Activated CD8-positive, alpha-beta T cell treated with anti-CD3 and anti-CD28 coated beads for 36 hours (primary cell): Measurements from ENCODE around the gene OSBPL8. TPM values are rescaled to one million over a fixed set of nuclear protein-coding genes. Genes with fewer than 3 reads are reported as not detected.

ENCODE experiments used
- ATAC-seq: fragments of 200-7000 bp; cut with Tn5 transposase; one replicate; pipeline ENCODE4 v1.10.0; 2021; ENCODE audit warnings: mild to moderate bottlenecking, moderate library complexity
- CTCF ChIA-PET: fragments of 350-600 bp; sonication (Branson Sonifier 250); formaldehyde crosslinking; loops from one replicate; lab custom pipeline; 2021; ENCODE audit warnings: antibody characterized with exemption; lab: Charles Lee
- POLR2A ChIA-PET: fragments of 350-600 bp; sonication (Branson Sonifier 250); formaldehyde crosslinking; loops from one replicate; lab custom pipeline; 2021; ENCODE audit warnings: antibody characterized with exemption; lab: Charles Lee
- DNase-seq: peaks from one replicate; pipeline ENCODE4 v3.0.0-alpha.2; 2020
- H3K27ac Mint-ChIP-seq: one replicate; pipeline ENCODE4 v1.8.0; 2021; ENCODE audit warnings: mild to moderate bottlenecking, mixed read lengths
- H3K27me3 Mint-ChIP-seq: one replicate; pipeline ENCODE4 v1.8.0; 2021; ENCODE audit warnings: mixed read lengths
- H3K36me3 Mint-ChIP-seq: one replicate; pipeline ENCODE4 v1.8.0; 2021; ENCODE audit warnings: low read depth, mixed read lengths
- H3K4me1 Mint-ChIP-seq: one replicate; pipeline ENCODE4 v1.8.0; 2021; ENCODE audit warnings: low read depth, mixed read lengths
- H3K4me3 Mint-ChIP-seq: one replicate; pipeline ENCODE4 v1.8.0; 2021; ENCODE audit warnings: mild to moderate bottlenecking, moderate library complexity, mixed read lengths
- H3K9me3 Mint-ChIP-seq: one replicate; pipeline ENCODE4 v1.8.0; 2021; ENCODE audit warnings: mixed read lengths
- intact Hi-C: fragments of 100-400 bp; cut with micrococcal nuclease; formaldehyde crosslinking; loops from one replicate; pipeline ENCODE4 v1.10.0; 2022
- total RNA-seq, 2 experiments: library from RNA; stranded (reverse); gene quantifications; one replicate each; pipeline ENCODE4 v1.2.3, GENCODE V29; 2021
- TF ChIP-seq, protein P1 (sequence below): fragments of 200-600 bp; IDR thresholded peaks from one replicate; pipeline ENCODE4 v1.8.0; 2022; ENCODE audit warnings: antibody characterized with exemption, mild to moderate bottlenecking

Gene OSBPL8
- total RNA-seq, 2 experiments from 2014 or later = 81.1 to 85.6 TPM

DNA sequence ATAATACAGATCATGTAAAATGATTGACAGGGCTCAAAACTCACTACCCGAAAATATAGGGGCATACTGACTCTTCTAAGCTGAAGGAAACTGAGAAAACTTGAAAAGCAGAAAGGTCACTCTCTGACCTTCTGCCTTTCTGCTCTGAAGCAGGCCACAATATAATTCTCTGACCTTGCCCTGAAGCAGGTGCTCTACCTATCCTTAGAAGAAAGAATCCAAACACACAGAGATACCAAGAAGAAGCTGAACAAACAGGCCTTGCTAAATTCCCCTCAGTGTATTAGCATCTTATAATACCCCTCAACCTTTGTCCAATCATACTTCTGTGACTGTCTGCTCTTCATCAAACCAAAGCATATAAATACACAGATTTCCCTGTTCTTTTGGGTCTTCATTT, 150.5 kb downstream of the OSBPL8 start:
- TF ChIP-seq, protein P1, sequence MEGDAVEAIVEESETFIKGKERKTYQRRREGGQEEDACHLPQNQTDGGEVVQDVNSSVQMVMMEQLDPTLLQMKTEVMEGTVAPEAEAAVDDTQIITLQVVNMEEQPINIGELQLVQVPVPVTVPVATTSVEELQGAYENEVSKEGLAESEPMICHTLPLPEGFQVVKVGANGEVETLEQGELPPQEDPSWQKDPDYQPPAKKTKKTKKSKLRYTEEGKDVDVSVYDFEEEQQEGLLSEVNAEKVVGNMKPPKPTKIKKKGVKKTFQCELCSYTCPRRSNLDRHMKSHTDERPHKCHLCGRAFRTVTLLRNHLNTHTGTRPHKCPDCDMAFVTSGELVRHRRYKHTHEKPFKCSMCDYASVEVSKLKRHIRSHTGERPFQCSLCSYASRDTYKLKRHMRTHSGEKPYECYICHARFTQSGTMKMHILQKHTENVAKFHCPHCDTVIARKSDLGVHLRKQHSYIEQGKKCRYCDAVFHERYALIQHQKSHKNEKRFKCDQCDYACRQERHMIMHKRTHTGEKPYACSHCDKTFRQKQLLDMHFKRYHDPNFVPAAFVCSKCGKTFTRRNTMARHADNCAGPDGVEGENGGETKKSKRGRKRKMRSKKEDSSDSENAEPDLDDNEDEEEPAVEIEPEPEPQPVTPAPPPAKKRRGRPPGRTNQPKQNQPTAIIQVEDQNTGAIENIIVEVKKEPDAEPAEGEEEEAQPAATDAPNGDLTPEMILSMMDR = no peak
- H3K27me3 Mint-ChIP-seq = no peaks in the 10 kb centered on the region
- POLR2A ChIA-PET = no interaction called here
- ATAC-seq = no peak
- no peaks in the 10 kb centered on the region for H3K9me3 Mint-ChIP-seq
- CTCF ChIA-PET = interaction anchor here (1.1 kb wide), 2 partner anchors 10 to 47 kb away, joined by 3 read pairs; no protein-coding TSS in a partner anchor
- DNase-seq = no peak
- intact Hi-C loops = no loop called here
- no peak overlapping the region for H3K4me3 Mint-ChIP-seq
- no peaks in the 10 kb centered on the region for H3K36me3 Mint-ChIP-seq
- H3K27ac Mint-ChIP-seq = no peak overlapping the region
- peaks cover 9% of the 10 kb centered on the region for H3K4me1 Mint-ChIP-seq

DNA sequence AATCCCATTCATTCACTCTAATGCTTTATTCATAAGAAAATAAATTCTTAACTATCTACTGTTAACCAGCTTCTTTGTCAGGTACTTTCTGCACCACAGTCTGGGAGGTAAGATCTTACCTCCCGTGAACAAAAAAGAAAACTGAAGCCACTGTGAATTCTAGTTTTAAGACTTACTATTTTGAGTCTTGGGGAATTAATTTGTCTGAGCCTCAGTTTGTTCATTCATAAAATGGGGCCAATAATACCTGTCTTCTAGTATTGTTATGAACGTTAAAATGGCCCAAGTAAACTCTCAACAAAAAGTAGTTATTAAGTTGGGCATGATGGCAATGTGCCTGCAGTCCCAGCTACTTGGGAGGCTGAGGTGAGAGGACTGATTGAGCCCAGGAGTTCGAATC, 151.9 kb downstream of the OSBPL8 start:
- ChIA-PET POLR2A (no interaction called here), CTCF (interaction anchor here (1.1 to 1.4 kb wide), 3 partner anchors 36 to 179 kb away, joined by 3 read pairs; no protein-coding TSS in a partner anchor)
- Mint-ChIP-seq H3K27ac (no peak overlapping the region), H3K4me3 (no peak overlapping the region), H3K9me3 (no peaks in the 10 kb centered on the region), H3K36me3 (no peaks in the 10 kb centered on the region), H3K4me1 (peaks cover 7% of the 10 kb centered on the region), H3K27me3 (no peaks in the 10 kb centered on the region)
- TF ChIP-seq, protein P1 = no peak
- intact Hi-C loops = no loop called here
- DNase-seq (no peak), ATAC-seq (no peak)

- DNase-seq (no peak), ATAC-seq (no peak)
- Mint-ChIP-seq H3K4me1 (no peaks in the 10 kb centered on the region), H3K9me3 (no peaks in the 10 kb centered on the region), H3K4me3 (no peak overlapping the region), H3K27ac (no peak overlapping the region), H3K27me3 (no peaks in the 10 kb centered on the region), H3K36me3 (peaks cover 5% of the 10 kb centered on the region)
- intact Hi-C loops = no loop called here
- ChIA-PET CTCF (no interaction called here), POLR2A (no interaction called here)
- TF ChIP-seq, protein P1 = no peak
These were observed 157.3 kb downstream of the OSBPL8 start for GRCh38 chr12:76402259-76402658.

DNA sequence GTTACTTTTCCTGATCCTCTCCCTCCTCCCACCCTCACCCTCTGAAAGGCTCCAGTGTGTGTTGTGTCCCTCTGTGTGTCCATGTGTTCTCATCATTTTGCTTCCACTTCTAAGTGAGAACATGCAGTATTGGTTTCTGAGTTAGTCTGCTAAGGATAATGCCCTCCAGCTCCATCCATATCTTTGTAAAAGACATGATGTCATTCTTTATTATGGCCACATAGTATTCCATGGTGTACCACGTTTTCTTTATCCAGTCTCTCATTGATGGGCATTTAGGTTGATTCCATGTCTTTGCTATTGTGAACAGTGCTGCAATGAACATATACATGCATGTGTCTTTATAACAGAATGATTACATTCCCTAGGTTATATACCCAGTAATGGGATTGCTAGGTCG, 159.4 kb downstream of the OSBPL8 start:
- intact Hi-C loops = no loop called here
- CTCF ChIA-PET = no interaction called here
- POLR2A ChIA-PET = no interaction called here

DNA sequence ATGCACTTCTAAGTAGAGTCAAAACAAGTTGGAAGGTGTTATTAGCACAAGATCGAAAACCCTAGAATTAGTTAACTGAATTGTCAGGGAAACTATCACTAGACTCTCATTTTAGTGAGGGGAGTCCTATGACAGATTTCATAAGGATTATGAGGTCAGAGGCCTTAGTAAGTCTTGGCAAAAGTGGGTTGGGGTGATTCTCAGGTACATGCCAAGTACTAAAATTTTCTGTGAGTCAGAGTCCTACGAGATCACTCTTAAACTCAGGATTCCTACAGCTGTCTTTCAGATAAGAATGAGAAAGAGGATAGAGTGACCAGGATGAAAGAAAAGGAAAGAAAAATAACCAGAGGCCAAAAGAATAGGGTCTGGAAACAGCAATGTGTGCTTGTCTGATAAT, 160.5 kb downstream of the OSBPL8 start:
- Mint-ChIP-seq H3K4me1 (no peaks in the 10 kb centered on the region), H3K27me3 (no peaks in the 10 kb centered on the region), H3K4me3 (no peak overlapping the region), H3K9me3 (no peaks in the 10 kb centered on the region), H3K36me3 (peaks cover 6% of the 10 kb centered on the region), H3K27ac (no peak overlapping the region)
- CTCF ChIA-PET = interaction anchor here (0.8 kb wide), 1 partner anchor 9 kb away, joined by 3 read pairs; no protein-coding TSS in a partner anchor
- DNase-seq (no peak), ATAC-seq (no peak)
- intact Hi-C loops = no loop called here
- POLR2A ChIA-PET = no interaction called here
- TF ChIP-seq, protein P1 = no peak

More for the DNA sequence above, 159.4 kb downstream of the OSBPL8 start:
- no peak overlapping the region for H3K4me3 Mint-ChIP-seq
- H3K9me3 Mint-ChIP-seq = no peaks in the 10 kb centered on the region
- H3K4me1 Mint-ChIP-seq = no peaks in the 10 kb centered on the region
- TF ChIP-seq, protein P1 = no peak
- no peaks in the 10 kb centered on the region for H3K27me3 Mint-ChIP-seq
- DNase-seq = no peak
- no peak overlapping the region for H3K27ac Mint-ChIP-seq
- peaks cover 5% of the 10 kb centered on the region for H3K36me3 Mint-ChIP-seq
- no peak for ATAC-seq
